Activated CD4-positive, alpha-beta T cell treated with anti-CD3 and anti-CD28 coated beads, Interleukin-2, amount 50 U/mL, for 48 hours (primary cell): ENCODE data around the gene CSTF1.
A peak's percentile ranks its signal among the peaks of the same experiment; 100 is the strongest.
"Not testable (repeated sequence)": the region's sequence is repeated elsewhere in the genome, so short reads cannot be mapped to it uniquely, and the experiment has no call there.

Experiments
- DNase-seq, 2 experiments: peaks; one replicate each; pipeline ENCODE4 v3.0.0-alpha.2; 2020

CSTF1 gene

GRCh38 chr20:56411287-56411686 lies 18.8 kb downstream of the CSTF1 start:
- not testable (repeated sequence) for DNase-seq

GRCh38 chr20:56411759-56412472 lies 19.5 kb downstream of the CSTF1 start, which contains the start of gene CASS4:
CASS4 (plus strand) TSS chr20:56412260; CDS start chr20:56412459, 199 bp downstream.
- DNase-seq: peak in 1 of 2 experiments; percentile 39

GRCh38 chr20:56412473-56412790 lies 20.0 kb downstream of the CSTF1 start:
- DNase-seq: no peak

- no peak for DNase-seq
These were observed 20.5 kb downstream of the CSTF1 start for GRCh38 chr20:56412949-56413348.

- peak; percentile 65 to 76 for DNase-seq
These were observed 22.7 kb downstream of the CSTF1 start for GRCh38 chr20:56414842-56415765.

GRCh38 chr20:56417402-56417801 lies 25.0 kb downstream of the CSTF1 start:
- DNase-seq: no peak

- no peak for DNase-seq
These were observed 25.5 kb downstream of the CSTF1 start for GRCh38 chr20:56417911-56418310.

- DNase-seq: no peak
These were observed 26.0 kb downstream of the CSTF1 start for GRCh38 chr20:56418385-56418861.

- DNase-seq: no peak
These were observed 27.6 kb downstream of the CSTF1 start for GRCh38 chr20:56420028-56420427.

- DNase-seq: no peak
These were observed 28.7 kb downstream of the CSTF1 start for GRCh38 chr20:56420940-56421688.

- DNase-seq: no peak
These were observed 29.8 kb downstream of the CSTF1 start for GRCh38 chr20:56422076-56422823.

GRCh38 chr20:56422824-56423189 lies 30.4 kb downstream of the CSTF1 start:
- DNase-seq: no peak

GRCh38 chr20:56423211-56423610 lies 30.8 kb downstream of the CSTF1 start:
- no peak for DNase-seq

GRCh38 chr20:56423886-56424285 lies 31.4 kb downstream of the CSTF1 start:
- DNase-seq: no peak

- no peak for DNase-seq
These were observed 32.5 kb downstream of the CSTF1 start for GRCh38 chr20:56424931-56425330.

GRCh38 chr20:56426026-56426425 lies 33.6 kb downstream of the CSTF1 start:
- no peak for DNase-seq

- no peak for DNase-seq
These were observed 34.5 kb downstream of the CSTF1 start for GRCh38 chr20:56426926-56427325.

GRCh38 chr20:56427797-56428196 lies 35.4 kb downstream of the CSTF1 start:
- no peak for DNase-seq

- DNase-seq: no peak
These were observed 36.0 kb downstream of the CSTF1 start for GRCh38 chr20:56428410-56428809.

GRCh38 chr20:56428881-56429280 lies 36.4 kb downstream of the CSTF1 start:
- no peak for DNase-seq

GRCh38 chr20:56429502-56429901 lies 37.1 kb downstream of the CSTF1 start:
- DNase-seq: peak; percentile 51 to 57

- DNase-seq: no peak
These were observed 37.5 kb downstream of the CSTF1 start for GRCh38 chr20:56429941-56430340.
